DND-41 (cell line): ENCODE results near the gene RPS28.

ENCODE experiments used
- ATAC-seq: fragments of 200-7000 bp; cut with Tn5 transposase; 3 replicates; pipeline ENCODE4 v1.9.1; 2021; ENCODE audit warnings: low read depth; ENCODE audit not compliant: insufficient read depth
- DNase-seq: peaks from one replicate; pipeline ENCODE4 v3.0.0-alpha.2; 2020
- H2AFZ ChIP-seq: 2 replicates; pipeline ENCODE4 v1.6.0; 2012; ENCODE audit warnings: low read depth, low read length
- H3K27ac ChIP-seq: 2 replicates; pipeline ENCODE4 v1.5.1; 2012; ENCODE audit warnings: low read length, inconsistent platforms
- H3K27me3 ChIP-seq: fragments of 200-600 bp; sonication (generic); 2 replicates; pipeline ENCODE4 v1.6.0; 2012; ENCODE audit warnings: low read length, mild to moderate bottlenecking, inconsistent platforms; ENCODE audit not compliant: insufficient read depth, poor library complexity
- H3K36me3 ChIP-seq: 2 replicates; pipeline ENCODE4 v1.5.1; 2012; ENCODE audit warnings: low read length, inconsistent platforms; ENCODE audit not compliant: insufficient read depth
- H3K4me1 ChIP-seq: 2 replicates; pipeline ENCODE4 v1.5.1; 2012; ENCODE audit warnings: mild to moderate bottlenecking, low read length; ENCODE audit not compliant: insufficient read depth
- H3K4me2 ChIP-seq: 2 replicates; pipeline ENCODE4 v1.6.0; 2012; ENCODE audit warnings: mild to moderate bottlenecking, moderate library complexity, low read length, inconsistent platforms; ENCODE audit not compliant: insufficient read depth
- H3K4me3 ChIP-seq, 2 experiments: fragments of 200-600 bp in 1 of 2; shearing (Covaris generic) in 1 of 2; 2 replicates each; pipeline ENCODE4 v1.5.1; 2012 to 2016; ENCODE audit warnings: inconsistent platforms in 2 of 2, low read length in 2 of 2, mild to moderate bottlenecking in 2 of 2, low read depth in 1 of 2, moderate library complexity in 1 of 2
- H3K79me2 ChIP-seq: 2 replicates; pipeline ENCODE4 v1.6.0; 2012; ENCODE audit warnings: low read length, inconsistent platforms; ENCODE audit not compliant: insufficient read depth
- H3K9ac ChIP-seq: 2 replicates; pipeline ENCODE4 v1.6.0; 2012; ENCODE audit warnings: low read depth, mild to moderate bottlenecking, inconsistent platforms, low read length, moderate library complexity
- H3K9me3 ChIP-seq: 2 replicates; pipeline ENCODE4 v1.5.1; 2012; ENCODE audit warnings: low read length, moderate library complexity, mild to moderate bottlenecking, inconsistent platforms; ENCODE audit not compliant: insufficient read depth, severe bottlenecking
- H4K20me1 ChIP-seq: 2 replicates; pipeline ENCODE4 v1.6.0; 2012; ENCODE audit warnings: low read length; ENCODE audit not compliant: insufficient read depth
- CTCF ChIP-seq: IDR thresholded peaks from 2 replicates; pipeline ENCODE4 v1.5.1; 2012; ENCODE audit warnings: borderline replicate concordance, low read length, moderate library complexity, mild to moderate bottlenecking; ENCODE audit not compliant: poor library complexity, severe bottlenecking; ENCODE audit errors: extremely low read depth
- EZH2 ChIP-seq: IDR thresholded peaks from 3 replicates; pipeline ENCODE4 v1.6.1; 2012; ENCODE audit warnings: borderline replicate concordance, low read depth, mild to moderate bottlenecking, moderate library complexity, low read length, inconsistent platforms; ENCODE audit not compliant: severe bottlenecking

RPS28 gene

GRCh38 chr19:8355631-8356402 is 34.5 kb downstream of the RPS28 start:
- Histone ChIP-seq H3K27ac (no peak overlapping the region), H3K36me3 (no peaks in the 10 kb centered on the region), H2AFZ (no peak overlapping the region), H3K4me1 (peaks cover 6% of the 10 kb centered on the region), H3K79me2 (no peaks in the 10 kb centered on the region), H3K9me3 (no peaks in the 10 kb centered on the region), H4K20me1 (peaks cover 3% of the 10 kb centered on the region; the same call in 1 of the 2 replicates), H3K4me3 (no peak overlapping the region), H3K27me3 (no peaks in the 10 kb centered on the region), H3K9ac (no peak overlapping the region), H3K4me2 (no peak overlapping the region)
- DNase-seq (no peak), ATAC-seq (no peak)
- no peak for TF ChIP-seq EZH2
- no peak for TF ChIP-seq CTCF

DNA sequence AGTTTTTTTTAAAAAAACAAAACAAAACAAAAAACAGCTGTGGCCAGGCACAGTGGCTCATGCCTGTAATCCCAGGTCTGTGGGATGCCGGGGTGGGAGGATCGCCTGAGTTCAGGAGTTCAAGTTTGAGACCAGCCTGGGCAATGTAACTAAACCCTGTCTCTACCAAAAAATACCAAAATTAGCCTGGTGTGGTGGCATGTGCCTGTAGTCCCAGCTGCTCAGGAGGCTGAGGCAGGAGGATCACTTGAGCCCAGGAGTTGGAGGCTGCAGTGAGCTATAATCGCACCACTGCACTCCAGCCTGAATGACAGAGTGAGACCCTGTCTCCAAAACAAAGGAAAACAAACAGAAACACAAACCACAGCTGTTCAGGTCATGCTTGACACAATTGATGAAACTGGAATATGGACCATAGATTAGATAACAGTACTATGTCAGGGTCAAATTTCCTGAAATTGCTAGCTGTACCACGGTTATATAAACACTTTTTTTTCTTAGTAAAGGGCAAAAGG is 35.8 kb downstream of the RPS28 start:
- no peak overlapping the region for H3K4me2 ChIP-seq
- H3K4me3 ChIP-seq = no peak overlapping the region
- ATAC-seq (no peak), DNase-seq (no peak)
- TF ChIP-seq CTCF (no peak), EZH2 (no peak)
- no peaks in the 10 kb centered on the region for H3K36me3 ChIP-seq
- no peaks in the 10 kb centered on the region for H3K79me2 ChIP-seq
- H3K27me3 ChIP-seq = no peaks in the 10 kb centered on the region
- H3K9me3 ChIP-seq = no peaks in the 10 kb centered on the region
- H3K9ac ChIP-seq = no peak overlapping the region
- H4K20me1 ChIP-seq = peaks cover 3% of the 10 kb centered on the region; the same call in 1 of the 2 replicates
- H3K4me1 ChIP-seq = peaks cover 6% of the 10 kb centered on the region
- no peak overlapping the region for H2AFZ ChIP-seq
- no peak overlapping the region for H3K27ac ChIP-seq

DNA sequence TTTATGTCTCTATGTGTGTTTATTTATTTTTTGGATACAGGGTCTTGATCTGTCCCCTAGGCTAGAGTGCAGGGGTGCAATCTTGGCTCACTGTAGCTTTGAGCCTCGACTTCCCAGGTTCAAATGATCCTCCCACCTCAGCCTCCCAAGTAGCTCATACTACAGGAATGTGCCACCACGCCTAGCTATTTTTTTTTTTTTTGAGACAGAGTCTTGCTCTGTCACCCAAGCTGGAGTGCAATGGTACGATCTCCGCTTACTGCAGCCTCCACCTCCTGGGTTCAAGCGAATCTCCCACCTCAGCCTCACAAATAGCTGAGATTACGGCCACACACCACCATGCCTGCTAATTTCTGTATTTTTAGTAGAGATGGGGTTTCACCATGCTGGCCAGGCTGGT is 37.7 kb downstream of the RPS28 start:
- Histone ChIP-seq H3K27me3 (no peaks in the 10 kb centered on the region), H3K36me3 (no peaks in the 10 kb centered on the region), H3K9me3 (no peaks in the 10 kb centered on the region), H4K20me1 (no peaks in the 10 kb centered on the region), H3K27ac (no peak overlapping the region), H3K9ac (no peak overlapping the region), H2AFZ (no peak overlapping the region), H3K79me2 (no peaks in the 10 kb centered on the region), H3K4me1 (peaks cover 3% of the 10 kb centered on the region), H3K4me2 (no peak overlapping the region), H3K4me3 (no peak overlapping the region)
- TF ChIP-seq EZH2 (no peak), CTCF (no peak)
- ATAC-seq = no peak
- DNase-seq = no peak
